Measurements from ENCODE around the gene INPP5E. TPM values are rescaled to one million over a fixed set of nuclear protein-coding genes. Genes with fewer than 3 reads are reported as not detected.

Gene INPP5E, protein sequence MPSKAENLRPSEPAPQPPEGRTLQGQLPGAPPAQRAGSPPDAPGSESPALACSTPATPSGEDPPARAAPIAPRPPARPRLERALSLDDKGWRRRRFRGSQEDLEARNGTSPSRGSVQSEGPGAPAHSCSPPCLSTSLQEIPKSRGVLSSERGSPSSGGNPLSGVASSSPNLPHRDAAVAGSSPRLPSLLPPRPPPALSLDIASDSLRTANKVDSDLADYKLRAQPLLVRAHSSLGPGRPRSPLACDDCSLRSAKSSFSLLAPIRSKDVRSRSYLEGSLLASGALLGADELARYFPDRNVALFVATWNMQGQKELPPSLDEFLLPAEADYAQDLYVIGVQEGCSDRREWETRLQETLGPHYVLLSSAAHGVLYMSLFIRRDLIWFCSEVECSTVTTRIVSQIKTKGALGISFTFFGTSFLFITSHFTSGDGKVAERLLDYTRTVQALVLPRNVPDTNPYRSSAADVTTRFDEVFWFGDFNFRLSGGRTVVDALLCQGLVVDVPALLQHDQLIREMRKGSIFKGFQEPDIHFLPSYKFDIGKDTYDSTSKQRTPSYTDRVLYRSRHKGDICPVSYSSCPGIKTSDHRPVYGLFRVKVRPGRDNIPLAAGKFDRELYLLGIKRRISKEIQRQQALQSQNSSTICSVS
- 5.3 TPM for total RNA-seq (ENCODE audit: insufficient read depth, low replicate concordance)

DNA sequence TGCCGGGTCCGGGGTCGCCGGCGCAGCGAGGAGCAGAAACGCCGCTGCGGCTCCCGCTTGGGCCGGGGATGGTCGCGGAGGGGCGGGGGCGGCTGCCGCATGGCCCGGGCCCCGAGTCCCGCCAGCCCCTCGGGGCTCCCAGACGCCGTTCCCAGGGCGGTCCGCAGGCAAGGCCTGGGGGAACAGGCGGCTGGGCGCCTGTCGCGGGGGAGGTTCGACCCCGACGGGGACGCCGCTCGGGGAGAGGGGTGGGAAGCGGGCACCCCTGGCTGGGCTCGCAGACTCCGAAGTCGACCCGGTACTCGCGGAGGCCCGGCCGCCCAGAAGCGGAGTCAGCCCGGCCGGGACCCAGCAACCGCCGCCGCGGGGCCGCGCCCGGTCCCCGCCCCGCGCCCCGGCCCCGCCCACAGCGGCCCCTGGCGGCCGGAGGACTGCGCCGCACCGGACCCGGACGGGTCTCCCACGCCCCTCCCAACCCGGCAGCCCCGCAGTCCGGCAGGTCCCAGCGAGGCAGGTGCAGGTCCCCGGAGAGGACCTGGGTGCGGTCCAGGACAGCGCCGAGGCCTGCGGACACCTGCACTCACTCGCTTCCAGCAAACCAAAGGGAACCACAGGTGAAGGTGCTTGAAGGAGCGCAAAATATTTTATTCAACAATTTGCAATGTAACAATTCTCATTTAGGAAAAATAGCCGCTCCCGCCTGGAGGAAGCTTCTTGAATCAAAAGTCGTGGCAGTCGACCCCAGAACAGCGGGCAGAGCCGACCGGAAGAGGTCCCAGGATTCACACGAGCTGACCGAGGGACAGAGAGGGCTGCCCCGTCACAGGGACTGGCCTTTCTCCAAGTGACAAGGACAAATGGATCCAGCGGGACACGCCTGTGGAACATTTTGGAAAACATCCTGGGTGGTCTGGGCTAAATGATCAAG is at the start of gene INPP5E:
Gene INPP5E, minus strand, starts transcription at position 365 of the 928 bp plus-strand sequence. CDS start 426 bp downstream, outside the sequence.
- peak; percentile 59 for DNase-seq (ENCODE audit: low spot score)

DNA sequence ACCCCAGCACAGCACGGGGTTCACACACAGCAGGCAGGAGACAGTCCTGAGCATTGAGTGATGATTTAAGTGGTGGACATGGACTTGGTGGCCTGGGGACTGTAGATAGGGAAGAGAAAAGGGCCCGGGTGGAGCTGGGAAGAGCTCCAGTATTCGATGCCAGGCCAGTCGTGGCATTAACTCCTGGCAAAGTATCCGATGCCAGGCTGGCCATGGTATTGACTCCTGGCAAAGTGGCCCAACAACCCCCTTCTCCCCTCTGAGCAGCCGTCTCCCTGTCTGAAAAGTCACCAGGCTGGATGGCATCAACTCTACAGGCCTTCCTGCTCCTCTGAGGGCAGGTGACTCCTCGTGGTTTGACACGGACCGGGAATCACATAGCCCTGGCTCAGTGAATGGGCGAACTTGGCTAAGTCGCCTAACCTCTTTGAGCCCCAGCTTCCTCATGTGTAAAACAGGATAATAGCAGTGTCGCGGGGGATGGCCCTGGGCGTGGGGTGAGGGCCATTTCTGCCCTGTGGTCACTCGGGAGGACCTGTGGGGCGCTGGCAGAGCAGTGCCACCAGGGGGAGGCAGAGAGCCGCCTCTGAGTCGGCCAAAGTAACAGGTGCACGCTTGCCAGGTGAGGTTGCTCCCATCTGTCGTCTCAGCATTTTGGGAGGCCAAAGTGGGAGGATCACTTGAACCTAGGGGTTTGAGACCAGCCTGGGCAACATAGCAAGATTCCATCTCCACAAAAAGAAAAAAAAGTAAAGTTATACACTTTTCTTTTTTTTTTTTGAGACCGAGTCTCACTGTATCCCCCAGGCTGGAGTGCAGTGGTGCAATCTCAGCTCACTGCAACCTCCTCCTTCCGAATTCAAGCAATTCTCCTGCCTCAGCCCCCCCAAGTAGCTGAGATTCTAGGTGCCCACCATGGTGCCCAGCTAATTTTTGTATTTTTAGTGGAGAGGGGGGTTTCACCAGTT is 48.9 kb upstream of the INPP5E start:
- DNase-seq (ENCODE audit: low spot score) = peak; percentile 40

DNA sequence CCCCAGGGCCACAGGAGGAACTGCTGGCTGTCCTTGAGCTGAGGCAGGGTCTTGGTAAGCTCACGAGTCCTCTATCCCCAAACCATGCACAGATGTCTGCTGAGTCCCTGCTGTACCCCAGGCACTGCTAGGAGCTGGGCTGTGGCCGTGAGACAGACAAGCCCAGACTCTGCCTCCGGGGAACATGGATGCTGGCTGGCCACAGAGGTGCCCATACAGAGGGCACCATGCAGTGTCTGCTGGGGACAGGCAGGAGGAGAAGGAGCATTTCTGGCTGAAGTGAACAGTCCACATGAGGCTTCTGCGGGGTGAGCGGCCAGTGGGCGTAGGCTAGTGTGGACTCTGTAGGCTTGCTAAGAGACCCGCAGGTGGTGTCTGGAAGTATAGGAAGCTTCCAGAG is 48.0 kb upstream of the INPP5E start:
- DNase-seq (ENCODE audit: low spot score) = no peak

DNA sequence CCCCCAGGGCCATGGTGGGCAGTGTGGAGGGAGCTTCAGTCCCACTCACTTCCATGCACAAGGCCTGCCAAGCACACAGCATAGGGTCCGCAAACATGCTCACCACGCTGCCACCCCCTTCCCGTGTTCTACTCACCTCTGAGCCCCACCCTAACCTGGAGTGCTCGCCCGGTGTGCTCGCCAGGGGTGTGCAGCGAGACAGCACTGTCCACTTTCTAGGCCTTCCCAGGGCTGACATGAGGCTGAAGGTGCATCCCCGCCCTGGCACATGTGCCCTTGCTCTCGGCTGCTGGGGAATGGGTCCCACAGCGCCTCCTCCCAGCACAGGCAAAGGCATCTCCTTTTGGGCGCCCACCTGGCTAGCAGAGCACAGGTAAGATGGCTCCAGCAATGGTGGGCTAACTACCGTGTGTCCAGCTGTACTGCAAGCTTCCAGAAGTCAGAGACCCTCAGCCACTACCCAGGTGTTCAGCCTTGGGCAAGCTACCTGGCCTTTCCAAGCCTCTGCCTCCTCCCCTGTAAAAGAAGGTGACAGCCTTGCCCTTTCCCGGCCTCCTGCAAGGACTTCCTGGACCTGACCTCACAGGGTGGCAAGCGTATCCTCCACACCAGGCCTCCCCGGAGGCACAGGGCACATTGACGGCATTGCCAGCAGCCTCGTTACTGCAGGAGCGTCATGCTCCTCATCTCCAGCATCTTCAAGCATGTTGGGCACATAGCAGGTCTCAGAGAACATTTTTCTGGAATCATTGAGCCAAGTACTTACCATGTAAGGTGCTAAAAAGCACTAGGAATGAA is 47.4 kb upstream of the INPP5E start:
- DNase-seq (ENCODE audit: low spot score) = no peak

DNA sequence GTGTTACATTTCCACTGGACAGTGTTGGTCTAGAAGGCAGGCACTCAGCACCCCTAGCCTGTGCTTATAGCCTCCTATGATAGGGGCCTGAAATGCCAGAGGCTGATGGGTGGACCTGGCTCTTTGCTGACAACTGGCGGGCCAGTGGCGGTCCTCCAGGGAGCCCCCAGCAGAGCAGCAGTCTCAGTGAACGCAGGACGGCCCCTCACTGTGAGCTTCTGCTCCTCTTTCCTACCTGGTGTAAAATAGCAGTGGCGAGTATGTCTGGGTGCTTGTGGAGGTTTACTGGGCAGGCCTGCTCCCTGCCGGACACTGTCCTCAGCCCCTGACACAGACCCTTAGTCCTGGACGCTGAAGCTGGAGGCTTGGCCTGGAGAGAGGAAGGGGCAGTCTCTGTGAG is 46.5 kb upstream of the INPP5E start:
- no peak for DNase-seq (ENCODE audit: low spot score)

DNA sequence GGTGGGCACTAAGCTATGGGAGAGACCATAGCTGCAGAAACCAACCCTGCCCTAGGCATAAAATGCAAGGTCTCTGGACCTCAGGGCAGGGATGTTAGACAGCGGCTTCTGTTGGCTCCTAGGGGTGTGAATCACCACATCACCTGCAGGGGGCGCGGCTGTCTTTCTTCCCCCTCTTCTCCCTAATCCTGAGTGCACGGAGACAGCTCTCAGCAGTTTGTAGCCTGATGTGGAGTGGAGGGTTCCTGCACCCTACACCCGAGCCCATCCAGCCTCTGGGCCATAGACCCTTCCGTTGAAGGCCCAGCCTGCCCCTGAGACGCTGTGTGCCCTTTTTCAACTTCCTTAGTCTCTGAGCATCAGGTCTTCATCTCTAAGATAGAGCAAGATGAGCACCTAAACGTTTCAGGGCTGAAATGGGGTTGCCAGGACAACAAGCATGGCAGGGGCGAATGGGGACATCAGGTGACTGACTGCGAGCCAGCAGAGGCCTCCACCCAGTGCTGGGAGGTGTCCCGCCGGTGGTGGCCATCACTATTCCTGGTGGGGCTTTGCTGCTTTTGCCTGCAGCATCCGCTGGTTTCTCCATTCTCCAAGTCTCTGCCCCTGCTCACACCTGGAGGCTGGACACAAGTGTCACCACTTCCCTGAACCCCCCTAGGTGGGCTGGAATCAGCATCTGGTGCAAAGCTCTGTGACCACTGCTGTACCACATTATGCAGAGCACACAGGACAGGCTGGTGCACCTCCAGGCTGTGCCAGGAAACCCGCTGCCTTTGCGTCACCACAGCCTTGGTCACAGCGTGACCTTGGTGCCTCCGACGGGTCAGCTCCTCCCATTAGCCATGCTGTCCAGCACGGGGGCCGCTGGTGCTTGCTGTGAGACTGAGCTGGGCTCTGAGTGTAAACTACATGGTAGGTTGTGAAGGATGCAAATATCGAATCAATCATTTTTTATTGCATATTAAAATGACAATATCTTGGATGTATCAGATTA is 45.7 kb upstream of the INPP5E start:
- DNase-seq (ENCODE audit: low spot score) = peak; percentile 77

DNA sequence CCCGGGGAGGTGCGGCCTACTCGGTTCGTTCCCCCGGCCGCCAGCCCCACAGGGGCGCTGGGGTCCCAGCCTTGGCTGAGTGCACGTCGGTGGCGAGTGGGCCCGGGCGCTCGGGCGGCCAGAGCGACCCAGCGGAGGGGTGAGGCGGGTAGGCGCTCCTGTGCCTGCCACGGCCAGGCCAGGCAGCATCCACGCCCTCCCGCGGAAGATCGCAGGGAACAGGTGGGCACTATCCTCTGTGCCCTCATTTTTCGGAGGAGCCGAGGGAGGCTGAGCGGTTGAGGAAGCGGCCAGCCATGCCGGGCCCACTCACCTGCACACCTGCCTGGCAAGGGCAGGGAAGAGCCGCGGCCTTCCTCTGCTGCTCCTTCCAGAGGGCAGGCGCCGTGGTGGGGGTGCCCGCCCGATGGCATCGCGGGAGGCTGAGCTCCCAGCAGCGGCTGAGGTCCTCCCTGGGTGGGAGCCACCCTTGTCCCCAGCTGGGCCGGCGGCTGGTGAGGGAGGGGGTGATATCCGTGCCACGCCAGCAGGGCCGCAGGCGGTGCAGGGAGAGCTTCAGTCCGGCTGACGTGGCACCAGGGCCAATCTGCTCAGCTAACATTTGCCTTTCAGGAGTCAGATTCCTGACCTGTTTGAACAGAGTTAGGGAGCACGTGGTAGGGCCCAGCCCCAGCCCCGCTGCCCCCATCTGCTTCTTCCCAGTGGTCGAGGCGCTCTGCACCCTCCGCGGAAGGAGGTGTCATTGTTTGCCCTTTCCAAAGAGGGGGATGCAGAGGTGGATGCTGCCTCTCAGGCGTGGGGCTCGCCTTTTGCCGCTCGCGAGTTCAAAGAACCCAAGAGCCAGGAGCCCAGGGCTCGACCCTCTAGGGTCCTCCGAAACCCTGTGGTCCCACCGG is 44.8 kb upstream of the INPP5E start:
- DNase-seq (ENCODE audit: low spot score) = peak; percentile 14

DNA sequence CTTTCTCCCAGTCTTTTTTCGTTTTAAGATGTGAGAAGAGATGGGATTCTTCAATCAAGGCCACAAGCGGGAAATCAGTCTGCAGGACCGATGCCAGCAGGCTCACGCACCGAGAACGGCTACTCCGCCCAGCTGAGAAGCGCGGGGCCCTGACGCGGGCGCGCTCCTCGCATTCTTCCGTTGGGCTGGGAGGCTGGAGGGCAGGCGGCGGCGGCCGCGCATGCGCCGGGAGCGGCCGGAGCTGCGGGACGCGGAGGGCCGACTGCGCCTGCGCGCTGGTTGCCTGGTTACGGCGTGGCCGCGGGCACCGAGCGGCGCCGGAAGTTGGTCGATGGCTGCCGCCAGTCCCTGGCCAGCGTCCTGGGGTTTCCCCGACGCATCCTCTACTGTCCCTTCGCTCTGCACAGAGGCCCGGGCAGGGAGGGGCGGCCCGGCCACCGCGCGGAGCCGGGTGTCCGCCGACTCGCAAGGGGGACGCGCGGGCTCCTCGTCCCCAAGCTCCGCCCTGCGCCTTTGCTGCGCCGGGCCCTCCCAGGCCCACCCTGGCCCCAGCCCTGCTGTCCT is 44.0 kb upstream of the INPP5E start:
- DNase-seq (ENCODE audit: low spot score) = peak; percentile 98

DNA sequence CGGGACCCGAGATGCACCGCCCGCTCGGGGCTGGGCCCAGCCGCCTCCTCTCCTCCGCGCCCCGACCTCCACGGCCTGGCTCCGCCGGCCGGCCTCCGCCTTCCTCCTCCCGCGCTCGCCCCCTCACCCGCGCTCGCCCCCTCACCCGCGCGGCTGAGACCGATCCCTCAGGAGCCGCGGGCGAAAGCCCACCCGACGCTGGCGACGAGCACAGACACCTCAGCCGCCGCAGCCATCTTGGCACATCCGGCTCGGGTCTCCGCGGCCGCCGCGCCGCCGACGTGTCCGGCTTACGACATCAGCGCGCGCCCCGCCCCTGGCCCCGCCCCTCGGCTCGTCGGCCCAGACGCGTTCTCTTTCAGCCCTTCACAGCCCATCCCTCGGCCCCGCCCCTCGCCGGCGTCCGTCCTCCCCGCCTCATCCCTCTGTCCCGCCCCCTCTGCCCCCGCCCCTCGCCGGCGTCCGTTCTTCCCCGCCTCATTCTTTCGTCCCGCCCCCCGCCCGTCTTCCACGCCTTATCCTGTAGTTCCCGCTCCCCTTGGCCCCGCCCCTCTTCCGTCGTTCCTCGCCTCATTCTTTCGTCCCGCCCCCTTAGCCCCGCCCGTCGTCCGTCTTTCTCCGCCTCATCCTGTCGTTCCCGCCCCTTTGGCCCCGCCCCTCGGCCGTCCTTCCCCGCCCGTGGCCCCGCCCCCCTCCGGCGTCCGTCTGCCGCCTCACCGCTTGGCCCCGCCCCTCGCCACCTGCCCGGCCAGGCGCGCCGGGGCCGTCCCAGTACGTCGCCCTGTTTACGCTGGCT is 43.3 kb upstream of the INPP5E start, which contains the start of gene SEC16A:
Gene SEC16A, minus strand, starts transcription at position 248 of the 796 bp plus-strand sequence. CDS start 5,425 bp downstream, outside the sequence.
- DNase-seq (ENCODE audit: low spot score) = peak; percentile 99

DNA sequence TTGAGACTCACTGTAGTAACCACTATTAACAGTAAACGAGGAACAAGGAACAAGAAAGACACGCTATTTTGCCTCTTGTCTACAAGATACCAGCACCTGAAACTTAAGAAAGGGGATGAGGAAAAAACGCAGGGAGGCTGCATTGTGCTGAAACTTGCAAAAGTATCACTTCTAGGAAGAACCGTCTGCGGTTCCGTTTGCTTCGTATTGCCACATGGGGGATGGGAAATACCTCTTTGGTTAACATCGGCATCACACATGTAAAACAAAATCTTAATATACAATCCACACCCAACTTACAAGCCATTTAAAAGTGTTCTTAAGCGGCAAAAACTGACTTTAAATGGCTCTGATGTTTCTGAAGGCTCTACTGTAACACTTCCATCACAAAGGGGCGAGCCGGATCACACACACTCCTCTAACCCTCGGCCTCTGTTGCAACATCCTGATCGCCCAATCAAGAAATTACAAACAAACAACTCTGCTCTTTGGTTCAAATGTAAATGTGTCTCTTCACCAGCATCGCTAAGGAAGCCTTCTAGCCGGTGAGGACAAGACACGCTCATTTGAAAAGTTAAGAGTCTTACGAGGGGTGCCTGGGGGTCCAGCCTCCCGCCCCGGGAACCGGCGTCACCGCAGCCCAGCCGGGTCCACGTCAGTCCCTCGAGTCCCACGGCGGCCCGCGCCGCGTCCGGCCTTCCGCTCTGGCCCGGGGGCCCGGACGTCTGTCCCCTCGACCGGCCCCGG is 42.6 kb upstream of the INPP5E start:
- DNase-seq (ENCODE audit: low spot score) = peak; percentile 52

DNA sequence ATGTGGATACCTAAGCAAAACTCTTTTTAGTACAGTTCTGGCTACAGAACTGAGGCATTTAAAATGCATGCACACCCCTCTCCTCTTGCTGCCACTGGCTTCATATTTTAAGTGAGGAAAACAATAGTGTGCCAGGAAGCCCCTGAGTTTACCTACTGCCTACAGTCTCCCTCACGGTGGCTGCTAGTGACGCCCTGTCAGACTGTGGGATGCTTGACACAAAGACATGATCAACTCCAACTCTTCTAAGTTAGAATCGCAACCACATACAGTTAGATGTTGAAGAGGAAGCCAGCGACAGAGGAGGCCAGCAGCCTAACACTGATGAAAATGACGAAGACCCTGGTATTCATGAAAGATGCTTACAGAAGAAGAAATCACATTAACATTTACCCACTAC is 41.9 kb upstream of the INPP5E start:
- DNase-seq (ENCODE audit: low spot score) = no peak

DNA sequence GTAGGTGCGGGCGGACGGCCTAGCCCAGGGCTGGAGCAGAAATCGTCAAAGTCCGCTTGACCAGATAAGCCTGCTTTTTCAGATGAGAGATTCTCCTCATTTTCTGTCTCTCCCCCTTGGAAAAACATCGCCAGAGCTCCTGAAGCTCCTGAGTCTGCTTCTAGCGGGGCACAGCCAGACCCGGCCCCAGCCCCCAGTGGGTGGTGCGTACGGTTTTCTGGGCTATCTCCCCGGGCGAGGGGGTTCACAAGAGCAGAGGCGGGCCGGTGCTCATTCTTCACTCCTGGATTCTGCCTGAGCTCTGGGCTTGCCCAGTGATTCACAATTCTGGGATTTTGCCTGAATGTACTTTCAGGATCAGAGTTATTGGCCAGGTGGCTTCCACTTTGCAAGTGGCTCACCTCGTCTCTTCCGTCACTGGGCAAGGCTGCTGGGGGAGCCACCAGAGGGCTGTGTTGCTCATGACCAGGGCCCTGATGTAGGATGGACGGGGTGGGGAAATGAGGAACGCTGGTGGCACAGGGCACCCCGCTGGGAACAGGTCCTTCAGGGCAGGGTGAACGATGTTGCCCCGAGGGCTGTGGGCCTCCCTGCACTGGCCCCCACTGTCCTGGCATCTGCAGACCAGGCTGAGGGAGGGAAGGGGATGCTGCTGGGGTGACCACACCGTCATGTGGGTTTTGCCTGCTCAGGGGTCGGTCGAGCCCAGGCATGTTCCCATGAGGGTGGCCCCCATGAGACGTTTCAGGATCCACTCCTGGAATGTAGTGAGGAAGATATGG is 36.9 kb upstream of the INPP5E start:
- DNase-seq (ENCODE audit: low spot score) = no peak

DNA sequence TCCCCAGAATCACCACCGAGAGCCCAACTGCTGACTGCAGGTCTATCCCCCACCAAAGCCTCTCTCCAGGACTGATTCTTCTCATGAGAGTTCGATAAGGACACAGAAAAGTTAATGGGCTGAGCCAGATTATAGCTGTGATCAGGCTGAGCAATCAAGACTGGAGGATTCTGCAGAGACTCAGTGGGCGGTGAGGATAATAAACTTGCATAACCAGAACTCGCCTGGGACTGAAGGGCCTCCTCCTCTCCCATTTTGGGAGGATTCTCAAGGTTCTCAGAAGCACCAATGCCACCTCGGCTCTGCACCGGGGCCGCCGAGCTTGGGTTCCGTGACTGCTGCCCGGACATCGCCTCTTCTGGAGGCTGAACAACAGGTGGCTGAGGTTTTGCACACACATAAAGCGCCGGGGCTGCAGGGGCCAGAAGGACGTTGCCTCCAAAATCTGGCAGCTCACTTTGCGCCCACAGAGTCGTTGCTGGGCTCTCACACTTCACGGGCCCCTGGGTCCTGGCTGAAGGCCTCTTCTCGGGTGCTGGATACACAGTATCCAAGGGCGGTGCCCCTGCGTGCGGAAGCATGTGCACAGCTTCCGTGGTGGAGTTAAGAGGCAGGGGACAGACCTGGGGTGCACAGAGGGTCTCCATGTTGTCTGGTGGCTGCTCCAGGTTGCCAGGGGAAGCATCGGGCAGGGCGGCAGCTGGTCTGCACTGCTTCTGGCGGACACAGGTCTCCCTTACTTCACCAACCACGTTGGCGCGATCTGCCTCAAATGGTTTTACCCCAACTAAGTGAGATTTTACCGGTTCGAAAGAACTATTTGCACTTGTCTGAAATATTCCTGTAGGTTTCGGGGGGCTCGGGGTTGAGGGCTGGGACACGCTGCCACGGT is 35.6 kb upstream of the INPP5E start:
- DNase-seq (ENCODE audit: low spot score) = no peak

Measured in umbilical cord (tissue), 2 donors.